Stimulated activated CD4-positive, alpha-beta T cell treated with anti-CD3 and anti-CD28 coated beads, TNF-alpha, amount 100 ng/mL, for 48 hours (primary cell): ENCODE data around the gene ADCYAP1R1.
A peak's percentile ranks its signal among the peaks of the same experiment; 100 is the strongest.
"Not testable (repeated sequence)": the region's sequence is repeated elsewhere in the genome, so short reads cannot be mapped to it uniquely, and the experiment has no call there.

Experiments used
- DNase-seq, 3 donors: peaks; one replicate each; pipeline ENCODE4 v3.0.0-alpha.2; 2020; ENCODE audit warnings: low read depth in 3 of 3

Gene ADCYAP1R1

GRCh38 chr7:31134246-31135188 is 82.4 kb downstream of the ADCYAP1R1 start:
- peak in 2 of 3 donors; percentile 16 to 43 for DNase-seq

- DNase-seq = no peak
Measured at GRCh38 chr7:31137234-31137633, 85.1 kb downstream of the ADCYAP1R1 start.

- DNase-seq = no peak
Measured at GRCh38 chr7:31145339-31145738, 93.2 kb downstream of the ADCYAP1R1 start.

GRCh38 chr7:31146030-31146429 is 93.9 kb downstream of the ADCYAP1R1 start:
- DNase-seq = no peak

- no peak for DNase-seq
Measured at GRCh38 chr7:31146538-31146937, 94.4 kb downstream of the ADCYAP1R1 start.

- DNase-seq = no peak
Measured at GRCh38 chr7:31151849-31152248, 99.7 kb downstream of the ADCYAP1R1 start.

GRCh38 chr7:31153318-31153717 is 101.2 kb downstream of the ADCYAP1R1 start:
- DNase-seq = not testable (repeated sequence)

GRCh38 chr7:31160941-31161340 is 108.8 kb downstream of the ADCYAP1R1 start:
- no peak for DNase-seq
